GM19455 (cell line): ENCODE measurements around the gene GCNT3.

Experiments
- ATAC-seq: cut with Tn5 transposase; IDR thresholded peaks from one replicate; pipeline ENCODE4 v1.9.1; 2021; ENCODE audit not compliant: unreplicated experiment

Gene GCNT3, protein sequence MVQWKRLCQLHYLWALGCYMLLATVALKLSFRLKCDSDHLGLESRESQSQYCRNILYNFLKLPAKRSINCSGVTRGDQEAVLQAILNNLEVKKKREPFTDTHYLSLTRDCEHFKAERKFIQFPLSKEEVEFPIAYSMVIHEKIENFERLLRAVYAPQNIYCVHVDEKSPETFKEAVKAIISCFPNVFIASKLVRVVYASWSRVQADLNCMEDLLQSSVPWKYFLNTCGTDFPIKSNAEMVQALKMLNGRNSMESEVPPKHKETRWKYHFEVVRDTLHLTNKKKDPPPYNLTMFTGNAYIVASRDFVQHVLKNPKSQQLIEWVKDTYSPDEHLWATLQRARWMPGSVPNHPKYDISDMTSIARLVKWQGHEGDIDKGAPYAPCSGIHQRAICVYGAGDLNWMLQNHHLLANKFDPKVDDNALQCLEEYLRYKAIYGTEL

DNA sequence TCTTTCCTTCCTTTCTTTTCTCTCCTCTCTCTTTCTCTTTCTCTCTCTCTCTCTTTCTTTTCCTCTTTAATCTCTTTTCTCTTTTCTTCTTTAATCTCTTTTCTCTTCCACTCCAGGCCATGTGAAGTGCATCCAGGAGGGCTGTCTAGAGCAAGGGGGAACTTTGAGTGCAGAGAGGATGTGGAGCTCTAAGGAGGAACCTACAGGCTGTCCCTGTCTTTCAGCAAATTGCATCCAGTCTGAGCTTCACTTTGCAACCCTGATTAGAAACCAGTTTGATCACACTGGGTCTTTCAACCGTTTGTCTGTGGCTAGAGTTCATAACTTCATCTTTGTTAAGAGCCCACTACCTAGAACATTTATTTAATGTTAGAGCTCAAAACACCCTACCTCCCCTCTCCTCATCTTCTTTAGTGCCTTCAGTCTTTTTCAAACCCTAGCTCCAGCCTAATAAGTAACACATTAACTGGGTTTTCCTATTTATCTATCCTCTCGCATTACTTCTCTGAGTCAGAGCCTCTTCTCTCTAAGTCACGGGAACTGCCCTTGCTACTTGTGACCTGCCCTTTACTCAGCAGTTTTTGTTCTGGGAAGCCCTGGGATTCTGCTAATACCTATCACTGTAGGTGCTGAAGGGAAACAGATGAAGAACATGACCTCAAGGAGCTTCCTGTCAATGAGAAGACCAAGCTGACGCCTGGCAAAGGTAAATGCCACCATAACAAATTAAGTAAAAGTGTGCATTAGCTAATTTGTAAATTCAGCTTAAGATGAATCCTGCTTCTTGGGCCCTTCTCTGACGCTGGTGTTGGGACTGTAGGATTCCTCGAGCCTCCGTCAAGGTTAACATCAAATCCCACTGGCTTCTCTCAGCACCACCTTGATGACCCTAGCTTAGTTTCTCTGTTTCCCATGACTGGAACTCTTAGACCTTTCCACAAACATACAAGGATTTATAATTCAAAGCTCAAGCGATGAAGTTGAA is at the start of gene GCNT3:
Gene GCNT3, plus strand, starts transcription at position 508 of the 985 bp plus-strand sequence. CDS start 6,456 bp downstream, outside the sequence.
- ATAC-seq = no peak

DNA sequence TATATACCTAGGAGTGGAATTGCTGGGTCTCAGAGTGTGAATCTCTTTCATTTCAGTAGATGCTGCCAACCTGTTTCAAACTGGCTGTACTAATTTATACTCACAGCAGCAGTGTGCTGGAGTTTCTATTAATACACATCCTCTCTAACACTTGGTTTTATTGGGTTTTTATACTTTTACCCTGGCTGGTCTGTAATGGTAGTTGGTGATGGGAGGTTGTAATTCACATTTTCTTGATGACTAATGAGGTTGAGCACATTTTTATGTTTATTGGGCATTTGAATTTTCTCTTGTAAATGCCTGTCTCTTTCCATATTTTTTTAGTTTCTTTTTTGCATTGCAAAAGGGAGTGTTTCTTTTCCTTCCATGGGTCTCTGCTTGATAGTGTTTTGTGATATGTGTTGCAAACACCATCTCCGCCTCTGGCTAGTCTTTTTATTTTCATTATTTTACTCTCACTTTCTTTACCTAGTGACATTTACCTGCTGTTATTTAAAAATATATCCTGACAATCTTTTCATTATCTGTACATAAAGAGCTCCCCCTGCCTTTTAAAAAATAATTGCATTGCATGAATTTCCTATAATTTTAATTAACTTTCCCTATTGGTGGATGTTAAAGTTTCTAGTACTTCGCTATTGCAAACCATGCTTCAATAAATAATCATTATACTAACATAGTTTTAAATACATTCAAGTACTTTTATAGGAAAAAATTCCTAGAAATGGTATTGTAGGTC is 49.0 kb upstream of the GCNT3 start:
- ATAC-seq = no peak

DNA sequence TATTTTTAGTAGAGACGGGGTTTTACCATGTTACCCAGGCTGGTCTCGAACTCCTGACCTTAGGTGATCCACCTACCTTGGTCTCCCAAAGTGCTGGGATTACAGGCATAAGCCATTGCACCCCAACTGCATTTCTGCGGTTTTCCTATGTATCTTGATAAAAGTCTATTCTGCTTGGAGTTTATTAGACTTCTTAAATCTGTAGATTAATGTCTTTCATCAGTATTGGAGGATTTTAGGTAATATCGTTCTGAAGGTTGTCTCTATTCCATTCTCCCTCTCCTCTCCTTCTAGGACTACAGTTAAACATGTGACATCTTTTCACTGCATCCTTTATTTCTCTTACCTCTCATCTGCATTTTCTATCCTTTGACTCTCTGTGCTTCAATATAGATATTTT is 46.3 kb upstream of the GCNT3 start:
- no peak for ATAC-seq

DNA sequence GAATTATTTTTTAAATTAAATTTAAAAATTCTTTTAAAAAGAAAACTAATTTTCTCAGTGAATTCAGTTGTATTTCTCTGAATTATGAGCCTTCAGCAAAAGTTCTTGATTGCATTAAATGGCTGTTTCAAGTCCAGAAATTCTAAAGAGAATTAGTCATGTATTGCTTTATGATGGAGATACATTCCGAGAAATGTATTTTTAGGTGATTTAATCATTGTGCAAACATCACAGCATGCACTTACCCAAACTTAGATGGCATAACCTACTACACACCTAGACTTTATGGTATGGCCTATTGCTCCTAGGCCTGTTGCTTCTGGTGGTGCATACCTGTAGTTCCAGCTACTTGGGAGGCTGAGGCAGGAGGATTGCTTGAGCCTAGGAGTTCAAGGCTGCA is 44.3 kb upstream of the GCNT3 start:
- no peak for ATAC-seq

DNA sequence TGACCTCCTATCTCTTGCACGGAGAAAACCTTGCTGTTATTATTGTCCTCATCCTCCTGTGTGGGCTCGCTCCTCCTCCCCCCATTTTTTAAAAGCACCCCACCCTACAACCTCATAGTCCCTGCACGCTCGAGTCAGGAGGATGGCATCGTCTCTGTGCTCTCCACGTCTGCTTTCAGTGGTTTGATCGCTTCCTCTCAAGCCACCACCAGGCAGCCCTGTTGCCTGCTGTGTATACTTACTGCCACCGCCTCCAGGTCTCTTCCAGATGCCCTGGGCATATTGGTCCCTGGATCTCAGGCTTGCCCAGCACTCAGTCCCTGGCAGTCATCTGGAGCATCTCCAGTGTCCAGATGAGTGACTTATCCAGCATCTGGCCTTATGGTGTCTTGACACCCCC is 42.1 kb upstream of the GCNT3 start:
- ATAC-seq = no peak

DNA sequence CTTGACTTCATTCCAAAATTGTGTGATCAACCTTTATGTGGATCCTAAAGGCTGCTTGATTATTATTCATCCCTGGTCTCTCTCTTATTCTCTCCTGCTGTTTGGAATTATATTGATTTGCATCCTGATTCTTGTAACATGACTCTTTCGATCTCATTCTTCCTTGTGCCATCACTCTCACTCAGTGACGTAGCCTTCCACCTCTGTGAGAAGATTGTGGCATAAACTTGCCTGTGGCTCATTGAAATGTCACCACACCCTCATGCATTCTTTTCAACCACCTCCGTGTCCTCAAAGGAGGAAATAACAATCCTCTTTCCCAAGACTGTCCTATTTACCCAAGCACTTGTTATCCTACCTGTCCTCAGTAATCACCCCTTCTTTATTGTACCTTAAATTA is 41.3 kb upstream of the GCNT3 start:
- no peak for ATAC-seq

DNA sequence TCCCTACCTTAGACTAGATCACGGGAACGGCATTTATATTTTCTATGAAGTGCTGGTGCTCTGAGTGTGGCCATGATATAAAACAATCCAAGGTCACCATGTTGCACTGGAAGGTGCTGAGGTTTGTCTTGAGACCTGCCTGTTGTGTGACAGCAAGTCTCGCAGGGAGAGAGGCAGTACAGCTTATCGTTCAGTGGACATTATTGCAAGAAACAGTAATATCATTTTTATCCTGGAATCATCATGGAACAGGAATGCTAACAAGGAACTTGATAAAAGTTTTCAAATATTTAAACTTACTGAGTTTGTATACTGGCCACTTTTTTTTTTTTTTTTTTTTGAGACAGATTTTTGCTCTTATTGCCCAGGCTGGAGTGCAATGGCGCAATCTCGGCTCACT is 40.0 kb upstream of the GCNT3 start:
- ATAC-seq = no peak

DNA sequence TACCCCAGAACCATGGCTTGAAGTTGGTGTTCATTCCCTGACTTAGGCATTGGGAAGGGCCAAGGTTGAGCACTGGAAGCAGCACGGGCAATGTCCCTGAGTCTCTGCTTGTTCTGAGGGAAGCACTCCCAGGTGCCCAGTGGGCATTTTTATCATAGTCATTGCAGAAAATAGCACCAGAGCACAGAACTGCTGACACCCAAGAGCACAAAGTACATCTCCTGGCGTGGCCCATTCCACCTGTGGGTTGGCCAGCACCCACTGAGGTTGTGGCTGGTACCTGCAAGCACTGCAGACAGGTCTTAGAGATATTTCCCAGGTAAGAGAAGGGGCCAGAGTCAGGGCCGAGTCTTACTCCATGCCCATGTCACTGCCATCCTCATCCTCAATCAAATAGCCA is 28.5 kb upstream of the GCNT3 start:
- ATAC-seq = no peak

DNA sequence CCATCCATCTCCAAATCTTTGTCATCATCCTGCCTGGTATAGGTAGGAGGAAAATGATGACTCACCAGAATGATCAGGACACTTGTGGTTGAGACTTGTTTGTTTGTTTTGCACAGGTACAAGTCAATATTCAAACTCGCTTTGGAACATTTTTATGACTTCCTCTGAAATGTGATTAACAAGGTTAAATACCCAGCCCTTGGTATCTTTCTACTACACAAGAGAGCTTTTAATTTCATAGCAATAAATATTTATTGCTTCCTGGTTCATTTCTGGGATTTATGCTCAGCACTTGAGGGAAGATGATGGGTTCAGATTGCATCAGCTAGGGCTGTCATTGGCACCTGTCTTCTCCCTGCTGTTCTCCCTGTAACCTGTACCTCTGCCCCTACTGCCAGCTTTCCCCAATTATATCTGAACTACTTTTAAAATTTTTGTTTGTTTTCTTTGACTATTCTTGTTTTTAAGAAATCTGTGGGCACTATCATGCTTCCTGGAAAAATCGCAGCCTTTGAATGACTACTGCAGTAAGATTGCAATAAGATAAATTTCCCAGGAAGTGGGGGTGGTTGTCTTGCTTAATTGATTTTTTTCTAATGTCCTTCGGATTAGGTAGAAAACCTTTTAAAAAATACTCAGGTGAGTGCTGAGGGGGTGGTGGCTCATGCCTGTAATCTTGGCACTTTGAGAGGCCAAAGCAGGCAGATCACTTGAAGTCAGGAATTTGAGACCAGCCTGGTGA is 24.3 kb upstream of the GCNT3 start:
- no peak for ATAC-seq

DNA sequence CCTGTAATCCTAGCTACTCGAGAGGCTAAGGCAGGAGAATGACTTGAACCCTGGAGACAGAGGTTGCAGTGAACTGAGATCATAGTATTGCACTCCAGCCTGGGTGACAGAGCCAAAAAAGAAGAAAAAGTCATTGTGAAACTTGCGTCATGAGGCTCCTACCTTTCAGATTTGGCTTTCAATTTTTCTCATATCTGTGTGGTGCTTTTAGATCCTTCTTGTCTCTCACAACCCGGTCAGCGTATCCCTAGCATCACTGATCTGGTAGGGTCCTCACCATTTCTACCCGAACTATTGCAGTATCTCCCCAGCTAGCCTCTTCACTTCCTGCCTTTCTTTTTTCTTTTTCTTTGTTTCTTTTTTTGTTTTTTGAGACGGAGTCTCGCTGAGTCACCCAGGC is 21.6 kb upstream of the GCNT3 start:
- no peak for ATAC-seq

DNA sequence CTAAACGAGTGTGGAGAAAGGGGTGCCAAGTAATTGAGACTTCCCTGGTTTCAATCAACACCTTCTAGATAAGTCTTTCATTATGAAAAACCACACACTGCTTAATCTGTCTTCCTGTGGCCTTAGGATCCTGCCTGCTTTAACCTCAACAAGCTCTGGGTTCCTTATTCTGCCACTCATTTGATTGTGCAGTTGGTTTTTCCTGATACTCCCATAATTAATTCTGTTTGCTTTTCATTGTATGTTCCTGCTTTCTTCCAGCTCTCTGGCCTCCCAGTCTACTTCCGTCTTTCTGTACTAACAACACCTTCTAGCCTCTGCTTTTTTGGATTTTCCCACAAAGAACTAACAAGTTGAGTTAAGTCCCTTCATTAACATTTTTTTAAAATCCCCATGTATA is 20.2 kb upstream of the GCNT3 start:
- ATAC-seq = no peak

DNA sequence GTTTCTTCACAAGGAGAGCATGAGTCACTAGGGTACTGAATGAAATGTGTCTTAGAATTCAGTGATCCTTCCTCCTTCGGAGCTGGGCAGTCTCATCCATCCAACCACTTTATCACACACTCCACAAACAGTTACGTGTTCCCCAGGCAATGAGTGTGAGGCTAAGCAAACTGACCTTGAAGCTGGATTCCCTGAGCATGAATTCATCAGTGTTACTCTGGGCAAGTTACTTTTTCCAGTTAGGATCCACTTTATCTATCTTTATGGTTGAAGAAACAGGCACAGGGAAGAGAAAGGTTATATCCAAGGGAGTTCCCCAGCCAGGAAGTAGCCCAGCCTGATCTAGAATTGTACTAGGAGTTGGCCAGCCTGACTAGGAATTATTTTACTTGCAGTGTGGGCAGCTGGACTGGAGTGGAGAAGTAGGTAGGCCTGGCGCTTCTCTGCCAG is 17.1 kb upstream of the GCNT3 start:
- ATAC-seq = no peak

DNA sequence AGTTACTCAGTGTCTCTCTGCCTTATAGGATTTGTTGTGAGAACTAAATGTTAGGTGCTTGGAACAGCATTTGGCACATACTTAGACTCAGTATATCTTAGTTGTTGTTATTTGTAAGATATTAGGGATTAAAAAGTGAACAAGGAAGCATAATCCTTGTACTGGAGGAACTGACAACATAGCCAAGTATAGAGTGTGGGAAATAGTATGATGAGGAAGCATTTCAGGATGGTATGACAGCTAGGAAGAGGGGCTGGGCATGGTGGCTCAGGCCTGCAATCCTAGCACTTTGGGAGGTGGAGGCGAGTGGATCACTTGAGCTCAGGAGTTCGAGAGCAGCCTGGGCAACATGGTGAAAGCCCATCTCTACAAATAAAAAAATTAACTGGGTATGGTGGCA is 16.6 kb upstream of the GCNT3 start:
- ATAC-seq = no peak

DNA sequence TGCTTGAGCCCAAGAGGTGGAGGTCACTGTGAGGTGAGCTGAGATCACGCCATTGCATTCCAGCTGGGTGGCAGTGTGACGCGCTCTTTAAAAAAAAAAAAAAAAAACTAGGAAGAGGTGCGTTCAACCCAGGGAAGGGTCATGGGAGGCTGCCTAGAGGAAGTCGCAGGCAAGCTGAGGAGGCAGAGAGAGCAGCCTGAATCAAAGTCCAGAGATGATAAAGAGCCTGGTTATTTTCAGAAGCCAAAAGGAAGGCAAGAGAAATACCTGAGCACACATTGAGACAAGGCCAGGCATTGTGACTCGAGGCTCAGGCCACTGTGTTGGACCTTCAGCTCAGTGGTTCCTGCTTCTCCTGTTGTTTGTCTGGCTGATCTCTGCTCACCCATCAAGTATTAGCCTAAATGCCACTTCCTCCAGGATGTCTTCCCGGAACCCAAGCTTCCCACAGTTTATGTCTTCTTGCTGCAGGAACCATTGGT is 16.1 kb upstream of the GCNT3 start:
- no peak for ATAC-seq

DNA sequence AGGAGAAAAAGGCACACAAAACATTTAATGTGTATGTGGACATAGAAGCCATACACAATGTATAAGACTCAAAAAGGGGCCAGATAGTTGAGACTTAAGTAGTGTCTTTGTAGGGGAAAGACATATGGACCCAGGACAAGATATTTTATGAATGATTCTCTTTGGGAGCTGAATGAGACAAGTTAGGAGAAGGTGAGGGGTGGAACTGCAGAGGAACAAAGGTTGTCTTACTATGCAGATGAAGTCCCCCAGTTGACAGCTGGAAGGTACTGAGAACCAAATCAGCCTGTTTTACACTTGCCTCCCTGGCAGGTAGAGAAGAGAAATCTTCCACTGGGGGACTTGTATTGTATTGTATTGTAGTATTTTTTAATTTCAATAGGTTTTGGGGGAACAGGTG is 14.9 kb upstream of the GCNT3 start:
- ATAC-seq = no peak

DNA sequence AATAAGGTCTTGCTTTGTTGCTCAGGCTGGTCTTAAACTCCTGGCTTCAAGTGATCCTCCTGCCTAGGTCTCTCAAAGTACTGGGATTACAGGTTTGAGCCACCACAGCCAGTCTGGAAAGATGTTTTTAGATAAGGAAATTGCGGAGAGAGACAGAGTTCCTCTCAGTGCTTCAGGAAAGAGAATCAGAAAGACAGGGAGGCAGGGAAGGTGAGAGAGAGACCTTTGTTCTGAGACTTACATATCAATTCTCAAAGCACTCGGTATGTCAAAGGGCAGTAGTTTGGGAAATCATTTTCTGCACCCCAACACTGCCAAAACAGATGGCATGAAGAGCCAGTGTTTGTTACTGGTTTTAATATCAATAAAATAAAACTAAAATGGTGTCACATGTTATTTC is 13.1 kb upstream of the GCNT3 start:
- ATAC-seq = no peak

DNA sequence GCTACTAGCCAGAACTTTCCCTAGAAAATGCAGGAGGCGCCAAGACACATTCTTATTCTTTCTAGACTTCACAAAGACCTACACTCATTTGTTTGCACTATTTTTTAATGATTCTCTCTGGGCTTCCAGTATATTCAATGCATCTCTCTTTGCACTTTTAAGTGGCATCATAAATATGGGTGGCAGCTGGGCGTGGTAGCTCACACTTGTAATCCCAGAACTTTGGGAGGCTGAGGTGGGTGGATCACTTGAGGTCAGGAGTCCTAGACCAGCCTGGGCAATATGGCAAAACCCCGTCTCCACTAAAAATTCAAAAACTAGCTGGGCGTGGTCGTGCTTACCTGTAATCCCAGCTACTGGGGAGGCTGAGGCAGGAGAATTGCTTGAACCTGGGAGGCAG is 5.6 kb upstream of the GCNT3 start:
- ATAC-seq = no peak

DNA sequence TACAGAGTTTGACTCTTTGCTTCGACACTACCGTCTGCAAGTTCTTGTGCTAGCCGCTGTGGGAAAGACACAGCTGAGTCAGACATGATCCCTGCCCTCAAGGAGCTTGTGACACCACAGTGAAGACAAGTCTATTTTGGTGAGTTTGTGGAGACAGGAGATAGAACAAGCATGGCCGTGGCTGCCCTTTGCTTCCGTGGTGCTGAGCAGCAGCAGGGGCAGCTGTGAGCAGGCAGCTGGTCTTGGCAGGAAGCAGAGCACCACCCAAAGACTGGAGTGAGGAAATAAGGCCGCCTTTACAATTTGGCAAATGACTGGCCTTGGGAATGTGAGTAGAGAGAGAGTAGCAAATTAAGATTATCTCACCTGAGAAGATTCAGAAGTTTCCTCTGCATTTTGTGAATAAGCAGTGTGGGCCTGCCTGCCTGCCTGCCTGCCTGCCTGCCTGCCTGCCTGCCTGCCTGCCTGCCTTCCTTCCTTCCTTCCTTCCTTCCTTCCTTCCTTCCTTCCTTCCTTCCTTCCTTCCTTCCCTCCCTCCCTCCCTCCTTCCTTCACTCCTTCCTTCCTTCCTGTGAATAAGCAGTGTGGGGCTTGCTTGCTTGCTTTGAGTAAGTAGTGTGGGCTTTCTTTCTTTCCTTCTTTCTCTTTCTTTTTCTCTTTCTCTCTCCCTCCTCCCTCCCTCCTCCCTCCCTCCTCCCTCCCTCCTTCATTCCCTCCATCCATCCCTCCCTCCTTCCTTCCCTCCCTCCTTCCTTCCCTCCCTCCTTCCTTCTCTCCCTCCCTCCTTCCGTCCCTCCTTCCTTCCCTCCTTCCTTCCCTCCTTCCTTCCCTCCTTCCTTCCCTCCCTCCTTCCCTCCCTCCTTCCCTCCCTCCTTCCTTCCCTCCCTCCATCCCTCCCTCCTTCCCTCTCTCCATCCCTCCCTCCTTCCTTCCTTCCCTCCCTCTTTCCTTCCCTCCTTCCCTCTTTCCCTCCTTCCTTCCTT is 1.6 kb upstream of the GCNT3 start:
- ATAC-seq = no peak

DNA sequence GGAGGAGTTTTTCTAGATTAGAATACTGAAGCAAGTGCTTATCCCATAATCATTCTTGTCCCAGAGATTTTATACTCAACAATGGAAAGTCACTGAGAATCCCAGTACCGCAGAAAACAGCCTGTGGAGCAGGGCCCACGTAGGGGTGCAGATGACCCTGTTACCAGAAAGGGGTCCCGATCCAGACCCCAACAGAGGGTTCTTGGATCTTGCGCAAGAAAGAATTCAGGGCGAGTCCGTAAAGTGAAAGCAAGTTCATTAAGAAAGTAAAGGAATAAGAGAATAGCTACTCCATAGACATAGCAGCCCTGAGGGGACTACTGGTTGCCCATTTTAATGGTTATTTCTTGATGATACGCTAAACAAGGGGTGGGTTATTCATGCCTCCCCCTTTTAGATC is 2.6 kb downstream of the GCNT3 start:
- no peak for ATAC-seq
